SK-N-SH treated with all-trans-retinoic acid at 6 μM for 48 hours (cell line): ENCODE measurements around the gene MVB12B.

Experiments used
- ARNTL ChIP-seq: fragments of 450-650 bp; formaldehyde crosslinking; IDR thresholded peaks from 2 replicates; pipeline ENCODE4 v1.5.0; 2020; ENCODE audit warnings: low read depth, mild to moderate bottlenecking, moderate library complexity, borderline replicate concordance
- PPARA ChIP-seq: fragments of 250-450 bp; sonication (Bioruptor Pico); IDR thresholded peaks from 2 replicates; pipeline ENCODE4 v1.5.0; 2020; ENCODE audit warnings: mild to moderate bottlenecking, borderline replicate concordance
- SNAI2 ChIP-seq: fragments of 250-450 bp; sonication (Bioruptor Pico); IDR thresholded peaks from 2 replicates; pipeline ENCODE4 v1.5.0; 2020; ENCODE audit warnings: mild to moderate bottlenecking, moderate library complexity
- TSHZ2 ChIP-seq: fragments of 250-450 bp; sonication (Bioruptor Pico); IDR thresholded peaks from 2 replicates; pipeline ENCODE4 v1.5.0; 2020; ENCODE audit warnings: mild to moderate bottlenecking, moderate library complexity
- ZFP30 ChIP-seq: fragments of 450-650 bp; formaldehyde crosslinking; IDR thresholded peaks from 2 replicates; pipeline ENCODE4 v1.5.0; 2022; ENCODE audit warnings: mild to moderate bottlenecking, moderate library complexity
- ZNF565 ChIP-seq: fragments of 450-650 bp; formaldehyde crosslinking; conservative IDR thresholded peaks from 2 replicates; pipeline ENCODE4 v1.5.0; 2020; ENCODE audit warnings: low read depth, mild to moderate bottlenecking, moderate library complexity
- ZNF70 ChIP-seq: fragments of 450-650 bp; formaldehyde crosslinking; IDR thresholded peaks from 2 replicates; pipeline ENCODE4 v1.5.0; 2020; ENCODE audit warnings: mild to moderate bottlenecking, moderate library complexity

GRCh38 chr9:126497660-126498275, 171.1 kb downstream of the MVB12B start:
- TF ChIP-seq ZNF70 (CRISPR knock-in tag) (no peak), PPARA (CRISPR knock-in tag) (no peak), ZNF565 (CRISPR knock-in tag) (no peak), ZFP30 (CRISPR knock-in tag) (no peak), SNAI2 (no peak), ARNTL (CRISPR knock-in tag) (no peak), TSHZ2 (CRISPR knock-in tag) (no peak)
